HTERT RPE-1 (cell line): ENCODE data around the gene RNF4.
"Not testable (repeated sequence)": the region's sequence is repeated elsewhere in the genome, so short reads cannot be mapped to it uniquely, and the experiment has no call there.

Experiments used
- in situ Hi-C: fragments of 300-500 bp; cut with MboI; formaldehyde crosslinking; loops from 4 replicates; pipeline ENCODE4 v1.14.3; 2020; ENCODE audit warnings: low sequenced_read_pairs

RNF4 gene

DNA sequence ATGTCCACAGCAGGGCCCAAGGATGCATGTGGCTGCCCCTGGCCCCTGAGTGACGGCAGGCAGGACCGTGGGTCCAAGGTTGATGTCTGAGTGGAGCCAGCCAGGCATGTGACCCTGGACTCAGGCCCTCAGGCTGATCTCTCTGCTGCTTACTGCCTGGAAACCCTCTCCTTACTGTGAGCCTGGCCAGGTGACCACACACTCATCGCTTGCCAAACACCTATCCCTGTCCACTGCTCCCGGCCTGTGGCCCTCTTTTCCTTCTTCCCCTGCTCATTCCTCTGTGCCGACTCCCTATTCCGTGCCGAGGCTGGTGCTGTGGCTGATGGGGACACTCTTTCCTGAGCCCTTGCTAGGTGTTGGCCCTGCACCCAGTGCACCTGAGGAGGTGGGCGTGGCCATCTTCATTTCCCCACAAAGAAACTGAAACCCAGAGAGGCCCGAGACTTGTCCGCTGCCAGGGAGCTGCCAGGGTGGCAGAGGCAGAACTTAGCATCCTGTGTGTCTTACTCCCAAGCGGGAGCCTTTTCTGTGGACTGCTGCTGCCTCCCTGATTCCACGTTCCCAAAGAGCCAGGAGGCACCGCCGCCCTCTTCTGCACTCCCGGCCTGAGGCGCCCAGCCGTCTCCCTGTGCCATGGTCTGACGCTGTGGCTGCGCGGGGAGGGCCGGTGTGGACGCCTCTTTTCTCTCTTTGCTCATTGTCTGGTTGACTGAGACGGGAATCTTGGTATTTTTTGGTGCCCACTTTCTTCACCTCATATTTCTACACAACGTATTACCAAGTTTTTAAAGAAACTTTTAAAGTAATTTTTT, 11.2 kb upstream of the RNF4 start:
- in situ Hi-C loops: no loop called here

DNA sequence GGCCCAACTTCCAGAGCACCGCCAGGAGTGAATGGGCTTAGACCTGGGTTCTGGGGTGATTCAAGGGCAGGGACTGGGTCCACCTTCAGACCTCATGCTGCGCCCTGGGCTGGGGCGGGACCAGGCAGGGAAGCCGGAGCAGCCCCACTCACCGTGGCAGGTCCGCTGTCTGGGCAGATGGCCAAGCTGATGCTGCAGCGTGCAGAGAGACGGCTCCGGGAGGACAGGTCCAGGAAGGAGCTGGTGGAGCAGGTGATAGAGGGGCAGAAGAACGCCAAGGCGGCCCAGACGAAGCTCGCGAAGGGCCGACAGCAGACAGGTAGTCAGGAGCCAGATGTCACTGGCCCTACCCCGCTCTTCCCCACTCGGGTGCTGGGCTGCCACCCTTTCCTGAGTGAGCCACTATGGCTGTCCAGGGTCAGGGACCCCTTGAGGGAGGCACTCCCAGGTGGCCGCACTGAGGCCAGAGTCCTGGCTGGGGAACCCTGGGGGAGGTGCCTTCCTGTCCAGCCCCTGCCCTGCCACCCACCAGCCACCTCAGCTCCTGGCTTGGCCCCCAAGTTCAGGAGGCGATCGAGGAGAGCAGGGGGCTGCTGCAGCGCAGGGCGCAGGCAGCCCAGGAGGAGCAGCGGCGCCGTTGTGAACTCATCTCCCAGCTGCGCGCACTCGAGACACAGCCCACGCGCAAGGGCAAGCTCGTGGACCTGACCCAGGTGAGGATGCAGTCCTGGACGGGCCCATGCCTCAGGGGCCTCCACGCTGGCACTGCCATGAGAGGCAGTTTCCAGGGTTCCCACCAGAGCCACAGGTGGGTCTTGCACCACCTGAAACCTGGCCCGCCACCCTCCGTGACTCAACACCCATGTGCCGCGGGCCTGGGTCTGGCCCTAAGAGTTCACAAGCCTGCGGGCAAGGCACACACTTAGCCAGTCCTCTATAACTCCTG, 10.1 kb upstream of the RNF4 start:
- in situ Hi-C loops: no loop called here

DNA sequence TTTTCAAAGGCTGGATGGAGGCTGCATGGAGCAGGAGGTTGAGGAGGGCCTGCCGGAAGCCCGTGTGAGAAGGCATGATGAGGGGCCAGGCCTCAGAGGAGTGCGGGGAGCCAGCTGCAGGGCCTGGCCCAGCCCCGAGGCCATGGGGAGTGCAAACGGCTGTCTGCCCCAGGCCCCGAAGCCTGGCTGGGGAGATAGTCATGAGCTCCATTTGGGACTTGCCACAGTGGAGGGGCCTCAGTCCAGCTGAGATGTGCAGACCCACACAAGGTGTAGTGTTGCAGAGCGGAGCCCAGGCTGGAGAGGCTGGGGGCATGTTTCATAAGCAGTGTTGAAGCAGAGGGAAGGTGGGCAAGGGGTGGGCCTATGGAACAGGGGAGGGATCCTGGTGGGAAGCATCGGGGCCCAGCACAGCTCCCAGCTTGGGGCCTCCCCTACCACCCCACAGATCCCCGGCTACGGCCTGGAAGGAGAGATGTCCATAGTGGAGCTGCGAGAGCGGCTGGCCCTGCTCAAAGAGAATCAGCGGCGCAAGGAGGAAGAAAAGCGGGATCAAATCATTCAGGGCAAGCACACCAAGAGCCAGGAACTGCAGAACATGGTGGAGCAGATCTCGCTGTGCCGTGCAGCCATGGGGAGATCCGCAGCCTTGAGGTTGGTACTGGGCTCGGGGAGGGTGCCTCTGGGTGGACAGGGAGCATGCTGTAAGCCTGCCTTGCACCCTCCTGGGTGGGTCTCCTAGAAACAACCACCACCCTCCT, 9.1 kb upstream of the RNF4 start:
- in situ Hi-C loops: no loop called here

DNA sequence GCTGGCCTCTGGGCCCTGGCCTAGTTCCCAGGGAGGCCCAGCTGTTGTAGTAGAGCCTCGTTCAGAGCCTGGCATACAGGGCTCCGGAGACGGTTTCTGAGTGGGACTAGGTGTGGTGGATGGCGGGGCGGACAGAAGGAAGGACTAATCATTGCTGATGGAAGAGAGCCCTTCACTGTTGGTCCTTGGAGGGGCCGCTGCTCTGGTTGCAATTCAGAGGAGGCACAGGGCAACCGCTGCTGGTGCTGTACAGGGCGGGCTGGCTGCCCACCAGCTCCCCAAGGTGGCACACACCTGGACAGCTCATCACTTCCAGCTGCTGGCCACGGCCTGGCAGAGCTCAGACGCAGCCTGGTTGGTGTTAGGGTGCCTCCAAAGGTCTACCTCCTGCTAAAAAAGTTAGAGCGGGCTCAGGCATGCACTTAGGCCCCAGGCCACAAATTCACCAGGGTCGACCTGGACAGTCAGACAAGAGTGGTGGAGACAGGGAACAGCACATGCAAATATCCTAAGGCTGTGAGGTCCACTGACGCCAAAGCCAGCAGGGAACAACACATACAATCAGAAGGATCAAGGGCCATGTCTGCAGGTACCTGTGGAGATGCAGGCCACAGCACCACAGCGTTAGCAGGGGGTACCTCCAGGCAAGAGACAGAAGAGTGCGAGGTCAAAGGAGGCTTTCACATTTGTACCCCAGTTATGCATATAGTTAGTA, 7.5 kb upstream of the RNF4 start:
- in situ Hi-C loops: no loop called here

DNA sequence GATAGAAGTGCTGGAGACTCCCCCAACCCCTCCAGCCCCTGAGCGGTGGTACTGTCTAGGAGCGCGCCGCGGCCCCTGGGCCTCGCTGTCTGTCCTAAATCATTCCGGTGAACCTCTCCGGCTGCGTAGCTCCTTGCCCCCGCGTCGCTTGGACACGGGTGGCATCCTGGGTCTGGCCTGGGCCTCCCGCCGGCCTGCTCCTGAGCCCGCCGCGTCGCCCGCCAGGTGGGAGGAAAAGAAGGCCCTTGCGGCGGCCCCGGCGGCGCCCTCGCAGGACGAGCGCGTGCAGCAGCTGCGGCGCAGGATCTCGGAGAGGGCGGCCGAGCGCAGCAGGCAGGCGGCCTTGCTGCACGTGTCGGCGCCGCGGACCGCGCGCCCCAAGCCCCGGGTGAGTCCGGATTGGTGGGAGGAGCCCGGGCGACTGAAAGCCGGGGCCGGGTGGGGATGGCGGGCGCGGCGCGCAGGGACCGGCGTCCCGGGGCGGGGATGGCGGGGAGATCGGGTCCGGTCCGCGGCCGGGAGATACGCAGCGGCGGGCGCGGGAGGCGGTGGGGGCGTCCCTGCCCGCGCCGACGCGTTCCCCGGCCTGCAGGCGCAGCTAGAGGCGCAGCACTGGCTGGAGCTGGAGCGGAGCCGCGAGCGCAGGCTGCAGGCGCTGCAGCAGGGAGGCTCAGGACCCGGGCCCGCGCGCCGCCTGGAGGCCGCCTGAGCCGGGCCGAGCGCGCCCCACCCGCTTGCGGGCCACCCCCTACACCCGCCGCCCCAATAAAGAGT, 6.5 kb upstream of the RNF4 start:
- in situ Hi-C loops: no loop called here

DNA sequence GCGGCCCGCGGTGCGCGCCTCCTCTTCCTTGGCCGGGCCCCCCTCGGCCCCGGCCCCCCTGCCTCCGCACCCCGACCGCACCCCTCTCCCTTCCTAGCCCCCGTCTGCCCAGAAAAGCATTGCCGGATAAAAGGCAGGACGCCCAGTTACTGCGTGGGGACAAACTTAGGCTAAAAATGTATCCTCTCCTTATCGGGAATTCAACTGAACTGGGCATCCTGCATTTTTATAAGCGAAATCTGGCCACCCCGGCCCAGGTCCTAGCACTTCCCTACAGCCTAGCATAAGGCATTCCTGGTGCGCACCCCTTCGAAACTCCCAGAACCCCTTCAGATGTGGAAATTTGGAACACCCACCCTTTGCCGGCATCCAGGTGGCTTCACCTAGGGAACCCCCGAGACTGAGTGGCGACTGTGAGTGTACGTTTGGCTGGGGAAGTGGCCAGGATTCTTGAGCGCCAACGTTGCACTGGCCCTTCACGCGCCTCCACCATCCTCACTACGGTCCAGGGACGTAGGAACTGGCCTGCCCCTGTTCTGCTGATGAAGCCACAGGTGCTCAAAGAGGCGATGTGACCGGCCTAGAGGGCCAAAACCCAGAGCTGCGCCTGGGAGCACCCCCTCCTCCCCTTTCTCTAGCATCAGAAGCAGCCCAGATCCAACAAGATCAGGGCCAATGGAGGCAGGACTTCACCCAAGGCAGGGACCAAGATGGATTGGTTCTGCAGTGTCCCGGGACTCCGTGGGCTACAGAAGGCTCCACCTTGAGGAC, 5.7 kb upstream of the RNF4 start:
- in situ Hi-C loops: no loop called here

DNA sequence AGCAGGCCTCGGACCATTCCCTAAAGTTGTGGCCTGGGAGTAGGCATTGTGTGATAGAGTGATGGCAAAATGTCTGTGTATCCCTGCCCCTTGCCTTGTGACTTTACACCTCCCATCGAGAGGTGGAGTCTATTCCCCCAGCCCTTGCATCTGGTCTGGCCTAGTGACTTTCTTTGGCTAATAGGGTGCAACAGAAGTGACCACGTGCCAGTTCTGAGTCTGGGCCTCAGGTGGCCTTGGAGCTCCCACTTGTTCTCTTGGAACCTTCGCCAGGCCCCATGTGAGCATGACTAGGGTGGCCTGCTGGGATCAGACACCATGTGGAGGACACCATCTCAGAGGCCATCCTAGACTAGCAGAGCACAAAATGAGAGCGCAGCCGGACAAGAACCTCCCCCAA, 3.9 kb upstream of the RNF4 start:
- in situ Hi-C loops: no loop called here

DNA sequence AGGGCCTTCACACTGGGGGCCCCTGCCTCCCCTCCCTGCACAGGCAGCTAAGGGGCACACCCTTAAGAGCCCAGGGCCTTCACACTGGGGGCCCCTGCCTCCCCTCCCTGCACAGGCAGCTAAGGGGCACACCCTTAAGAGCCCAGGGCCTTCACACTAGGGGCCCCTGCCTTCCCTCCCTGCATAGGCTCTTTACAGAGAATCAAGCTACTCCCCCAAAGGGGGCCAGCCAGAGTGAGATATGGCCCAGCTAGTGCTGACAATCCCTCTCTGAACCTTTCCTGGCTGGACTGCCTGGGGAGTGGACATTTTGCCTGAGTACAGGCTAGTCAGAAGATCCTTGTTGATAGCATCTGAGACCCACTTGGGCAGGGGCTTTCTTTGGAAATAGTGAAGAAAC, 3.4 kb upstream of the RNF4 start:
- in situ Hi-C loops: not testable (repeated sequence)

DNA sequence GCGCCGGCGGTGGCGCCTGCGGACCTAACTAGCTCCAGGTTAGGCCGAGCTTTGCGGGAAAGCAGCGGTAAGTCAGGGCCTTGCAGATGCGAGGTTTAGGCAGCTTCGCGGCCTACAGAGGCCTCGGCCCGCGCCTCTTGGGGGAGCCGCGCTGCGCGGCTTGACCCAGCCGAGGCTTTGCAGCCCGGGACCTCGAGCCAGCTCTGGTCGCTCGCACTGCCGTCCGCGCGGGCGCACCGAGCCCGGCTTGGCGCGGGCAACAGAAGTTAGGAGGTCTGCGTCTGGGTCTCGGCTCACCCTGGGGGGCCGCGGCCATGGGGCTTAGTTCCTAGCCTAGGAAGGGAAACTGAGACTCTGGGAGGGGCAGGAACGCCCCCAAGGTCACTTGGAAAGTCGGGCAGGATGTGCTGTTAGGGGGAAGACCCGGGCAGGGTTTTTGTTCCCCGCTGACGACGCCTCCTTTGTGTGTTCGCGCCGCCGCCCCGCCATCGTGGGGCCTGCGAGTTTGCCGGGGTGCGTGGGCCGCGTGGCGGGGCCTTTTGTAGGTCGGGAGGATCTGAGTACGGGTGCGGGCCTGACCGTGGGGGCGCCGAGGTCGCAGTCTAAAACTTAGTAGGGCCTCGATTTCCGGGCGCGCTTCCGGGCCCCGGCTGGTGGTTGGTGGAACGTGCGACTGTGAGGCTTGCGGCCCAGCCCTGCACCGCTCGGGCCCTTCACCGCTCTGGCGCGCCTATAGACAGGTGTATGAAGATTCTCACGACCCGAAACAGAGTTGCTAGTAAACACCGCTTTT, 482 bp downstream of the RNF4 start:
- in situ Hi-C loops: no loop called here

DNA sequence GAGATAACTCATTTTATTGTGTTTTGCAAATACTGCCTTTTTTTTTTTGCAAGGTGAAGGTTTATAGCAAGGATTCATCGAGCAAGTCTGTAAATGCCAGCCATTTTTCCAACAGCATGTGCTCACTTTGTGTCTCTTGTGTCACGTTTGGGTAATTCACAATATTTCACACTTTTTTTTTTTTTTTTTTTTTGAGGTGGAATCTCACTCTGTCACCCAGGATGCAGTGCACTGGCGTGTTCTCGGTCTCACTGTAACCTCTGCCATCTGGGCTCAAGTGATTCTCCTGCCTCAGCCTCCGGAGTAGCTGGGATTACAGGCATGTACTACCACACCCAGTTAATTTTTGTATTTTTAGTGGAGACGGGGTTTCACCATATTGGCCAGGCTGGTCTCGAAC, 1.9 kb downstream of the RNF4 start:
- in situ Hi-C loops: no loop called here

DNA sequence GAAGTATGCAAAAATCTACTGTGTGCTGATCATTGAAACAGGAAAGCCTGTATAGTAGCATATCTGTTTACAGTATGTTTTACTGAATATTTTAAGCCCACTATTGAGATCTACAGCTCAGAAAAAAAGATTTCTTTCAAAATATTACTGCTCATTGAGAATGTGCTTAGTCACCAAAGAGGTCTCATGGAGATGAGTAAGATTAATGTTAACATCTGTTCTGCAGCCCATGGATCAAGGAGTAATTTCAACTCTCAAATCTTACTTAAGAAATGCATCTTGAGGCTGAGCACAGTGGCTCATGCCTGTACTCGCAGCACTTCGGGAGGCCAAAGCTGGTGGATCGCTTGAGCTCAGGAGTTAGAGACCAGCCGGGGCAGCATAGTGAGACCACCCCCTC, 3.3 kb downstream of the RNF4 start:
- in situ Hi-C loops: no loop called here

DNA sequence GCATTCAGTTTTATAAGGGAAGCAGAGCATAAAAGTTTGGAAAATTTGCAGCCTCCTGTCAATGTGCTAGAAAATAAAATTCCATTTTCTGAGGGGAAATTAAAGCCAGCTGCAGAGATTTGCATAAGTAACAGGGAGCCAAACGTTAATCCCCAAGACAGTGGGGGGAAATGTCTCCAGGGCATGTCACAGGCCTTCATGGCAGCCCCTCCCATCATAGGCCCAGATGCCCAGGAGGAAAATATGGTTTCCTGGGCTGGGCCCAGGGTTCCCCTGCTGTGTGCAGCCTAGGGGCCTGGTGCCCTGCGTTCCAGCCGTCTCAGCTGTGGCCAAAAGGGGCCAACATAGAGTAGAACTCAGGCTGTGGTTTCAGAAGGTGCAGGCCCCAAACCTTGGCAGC, 9.3 kb downstream of the RNF4 start:
- in situ Hi-C loops: no loop called here

DNA sequence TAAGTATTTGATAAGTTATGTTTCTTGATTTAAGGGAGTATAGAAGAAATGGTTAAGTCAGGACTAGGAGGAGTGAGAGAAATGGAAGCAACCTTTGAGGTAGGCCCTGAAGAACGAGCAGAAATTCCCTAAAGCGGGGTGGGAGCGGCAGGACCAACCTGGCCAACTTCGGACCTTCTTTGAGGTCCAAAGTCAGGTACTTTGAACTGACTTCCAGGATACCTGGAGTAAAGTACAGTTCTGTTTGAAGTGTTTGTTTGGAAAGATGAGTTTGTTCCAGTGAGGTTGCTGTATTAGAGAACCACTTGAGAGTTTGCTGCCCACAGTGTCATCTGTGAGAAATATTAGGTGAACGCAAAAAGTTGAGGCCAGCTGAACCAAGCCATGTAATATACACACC, 11.7 kb downstream of the RNF4 start:
- in situ Hi-C loops: no loop called here

DNA sequence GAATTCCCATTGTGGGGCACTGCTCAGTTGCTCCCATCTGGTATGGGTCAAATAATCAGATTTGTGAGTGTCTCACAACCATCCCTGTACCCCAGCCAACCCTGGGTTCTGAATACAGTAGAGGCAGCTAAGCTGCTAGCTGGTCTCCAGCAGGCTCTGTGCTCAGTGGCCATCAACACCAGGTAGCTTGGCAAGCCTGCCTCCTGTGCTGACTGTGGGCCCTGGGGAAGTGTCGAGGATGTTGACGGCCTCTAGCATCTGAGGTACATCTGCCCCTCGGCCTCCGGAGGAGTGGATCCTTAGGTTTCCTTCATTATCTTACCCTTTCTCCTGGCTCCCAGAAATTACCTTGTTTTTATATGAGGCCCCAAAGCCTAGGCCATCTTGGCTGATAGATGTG, 13.3 kb downstream of the RNF4 start:
- in situ Hi-C loops: no loop called here

DNA sequence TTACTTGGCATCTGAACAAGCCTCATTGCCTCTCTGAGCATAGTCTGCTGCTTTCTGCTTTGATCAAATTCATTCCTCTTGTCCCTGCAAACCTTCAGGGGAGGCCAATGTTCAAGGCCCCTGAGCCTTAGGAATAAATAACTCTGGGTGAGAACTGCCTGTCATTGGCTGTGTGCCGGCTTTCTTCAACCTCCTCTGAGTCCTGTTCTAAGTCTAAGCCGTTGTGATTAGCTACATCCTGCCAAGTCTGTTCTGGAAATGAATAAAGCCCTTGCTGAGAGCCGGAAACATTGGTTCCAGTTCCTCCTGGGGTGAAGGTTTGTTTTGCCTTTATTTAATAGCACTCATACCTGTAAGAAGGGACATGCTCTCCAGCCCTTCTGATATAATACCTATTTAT, 13.8 kb downstream of the RNF4 start:
- in situ Hi-C loops: no loop called here

DNA sequence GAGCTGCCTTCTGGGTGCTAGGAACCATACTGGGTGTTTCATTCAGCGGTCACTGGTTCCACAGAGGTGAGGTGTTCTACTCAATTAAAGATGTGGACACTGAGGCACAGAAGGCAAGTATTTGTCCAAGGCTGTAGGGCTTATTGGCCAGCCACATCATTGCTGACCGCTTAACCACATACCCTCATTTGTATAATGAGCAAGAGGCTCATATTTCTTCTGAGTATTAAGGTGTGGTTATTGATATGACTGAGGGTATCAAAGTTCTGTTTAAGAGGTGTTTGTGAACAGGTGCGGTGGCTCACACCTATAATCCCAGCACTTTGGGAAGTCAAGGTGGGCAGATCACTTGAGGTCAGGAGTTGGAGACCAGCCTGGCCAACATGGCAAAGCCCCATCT, 14.3 kb downstream of the RNF4 start:
- in situ Hi-C loops: no loop called here

DNA sequence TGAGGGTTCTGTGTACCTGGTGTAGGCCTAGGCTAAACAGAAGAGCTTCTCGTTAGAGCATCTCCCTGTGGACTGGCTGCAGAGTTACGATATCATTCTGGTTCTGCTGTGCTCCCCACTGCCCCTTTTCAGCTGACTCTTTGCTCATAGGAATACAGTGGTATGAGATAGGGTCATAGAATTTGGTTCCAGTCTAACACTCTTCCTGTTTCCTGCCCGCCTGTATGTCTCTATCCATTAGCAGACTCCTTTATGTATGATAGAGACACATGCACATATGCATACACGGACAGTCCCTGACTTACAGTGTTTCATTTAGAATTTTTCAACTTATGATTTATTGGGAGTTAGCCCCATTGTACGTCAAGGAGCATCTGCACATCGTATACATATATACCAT, 15.3 kb downstream of the RNF4 start:
- in situ Hi-C loops: no loop called here

DNA sequence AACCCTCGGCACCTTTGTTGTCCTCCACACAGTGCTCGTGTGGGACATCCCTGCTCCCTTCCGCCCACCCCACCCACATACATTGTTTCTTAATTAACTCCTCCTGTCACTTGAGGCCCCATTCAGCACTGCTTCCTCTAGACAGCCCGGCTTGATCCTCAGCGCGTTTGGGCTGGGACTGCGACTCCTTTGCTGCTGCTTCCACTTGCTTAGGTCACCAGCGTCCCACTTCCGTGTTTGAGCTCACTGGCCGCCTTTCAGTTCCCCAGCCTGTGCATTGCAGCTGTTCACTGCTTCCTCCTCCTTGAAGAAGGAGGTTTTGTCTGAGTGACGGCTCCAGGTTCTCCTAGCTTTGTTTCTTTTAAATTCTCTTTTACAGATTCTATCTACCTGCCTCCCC, 16.1 kb downstream of the RNF4 start:
- in situ Hi-C loops: no loop called here
